PC-3 (cell line): ENCODE measurements around the gene ALG8.

Experiments
- CTCF ChIP-seq: fragments of 300-600 bp; sonication (generic); conservative IDR thresholded peaks from 2 replicates; pipeline ENCODE4 v1.5.1; 2017; ENCODE audit warnings: antibody characterized with exemption, low read depth, mild to moderate bottlenecking, low read length
- EZH2 ChIP-seq: fragments of 300-600 bp; sonication (generic); IDR thresholded peaks from one replicate; pipeline ENCODE4 v1.6.1; 2017; ENCODE audit warnings: antibody characterized with exemption, mild to moderate bottlenecking, low read length; ENCODE audit not compliant: unreplicated experiment

- TF ChIP-seq CTCF (no peak), EZH2 (no peak)
Observed at GRCh38 chr11:78072455-78072854, 67.0 kb downstream of the ALG8 start.
